Left lung (tissue), 10 donors: Measurements from ENCODE around the gene DENND1A. TPM values are rescaled to one million over a fixed set of nuclear protein-coding genes. Genes with fewer than 3 reads are reported as not detected.

Source experiments
- ATAC-seq: fragments of 200-7000 bp; cut with Tn5 transposase; one replicate; pipeline ENCODE4 v1.9.1; 2020; ENCODE audit warnings: moderate library complexity
- DNase-seq, 4 donors: peaks; one replicate each; pipeline ENCODE4 v3.0.0-alpha.2; 2013 to 2020
- H3K27ac ChIP-seq, 2 donors: fragments of 200-600 bp; sonication (generic) in 1 of 2; one replicate each; pipeline versions ENCODE4 v1.5.0 to v1.8.0; 2020 to 2021
- H3K27me3 ChIP-seq, 2 donors: fragments of 200-600 bp; sonication (generic) in 1 of 2; one replicate each; pipeline versions ENCODE4 v1.5.0 to v1.8.0; 2020 to 2021
- H3K36me3 ChIP-seq, 2 donors: fragments of 200-600 bp; sonication (generic) in 1 of 2; one replicate each; pipeline versions ENCODE4 v1.5.0 to v1.8.0; 2020 to 2021
- H3K4me1 ChIP-seq, 2 donors: fragments of 200-600 bp; one replicate each; pipeline ENCODE4 v1.8.0; 2021
- H3K4me3 ChIP-seq, 2 donors: fragments of 200-600 bp; sonication (generic) in 1 of 2; one replicate each; pipeline versions ENCODE4 v1.5.0 to v1.8.0; 2020 to 2021; ENCODE audit warnings: mild to moderate bottlenecking in 1 of 2
- H3K9me3 ChIP-seq, 2 donors: fragments of 200-600 bp; sonication (generic) in 1 of 2; one replicate each; pipeline versions ENCODE4 v1.5.0 to v1.8.0; 2020 to 2021
- intact Hi-C, 2 donors: fragments of 100-400 bp; cut with DNase I; formaldehyde crosslinking; loops; one replicate each; pipeline versions ENCODE4 v1.11.2 to v1.14.2; 2022
- polyA plus RNA-seq, 6 donors: library from polyadenylated mRNA; unstranded; fragments of 120-200 nt; gene quantifications; one replicate each; pipeline ENCODE4 v1.2.1, GENCODE V29; 2013; ENCODE audit not compliant: insufficient read length in 6 of 6
- total RNA-seq, 2 donors: library from RNA; stranded (reverse); fragmentation: NEBNext Ultra II Directional; extraction: Animal tissue kit (Norgen Biotek cat#: 25700); gene quantifications; one replicate each; pipeline ENCODE4 v1.2.1, GENCODE V29; 2021
- TF ChIP-seq, protein P1 (sequence below), 2 donors: fragments of 200-600 bp; sonication (generic) in 1 of 2; IDR thresholded peaks; one replicate each; pipeline versions ENCODE4 v1.5.0 to v1.8.0; 2021; ENCODE audit warnings: antibody characterized with exemption in 2 of 2
- donor health status: DM: no; HTN: yes; CAD: no.
- donor health status: DM: no; HTN: no; CAD: no.

Gene DENND1A
- total and polyA plus RNA-seq, 8 donors, result 8.3 to 23.2 (median 9.7) TPM

- Histone ChIP-seq H3K36me3 (no peaks in the 10 kb centered on the region), H3K9me3 (no peaks in the 10 kb centered on the region), H3K4me1 (no peaks in the 10 kb centered on the region), H3K4me3 (no peak overlapping the region), H3K27me3 (peaks cover 15 to 75% of the 10 kb centered on the region in 2 donors), H3K27ac (no peak overlapping the region)
- TF ChIP-seq, protein P1, sequence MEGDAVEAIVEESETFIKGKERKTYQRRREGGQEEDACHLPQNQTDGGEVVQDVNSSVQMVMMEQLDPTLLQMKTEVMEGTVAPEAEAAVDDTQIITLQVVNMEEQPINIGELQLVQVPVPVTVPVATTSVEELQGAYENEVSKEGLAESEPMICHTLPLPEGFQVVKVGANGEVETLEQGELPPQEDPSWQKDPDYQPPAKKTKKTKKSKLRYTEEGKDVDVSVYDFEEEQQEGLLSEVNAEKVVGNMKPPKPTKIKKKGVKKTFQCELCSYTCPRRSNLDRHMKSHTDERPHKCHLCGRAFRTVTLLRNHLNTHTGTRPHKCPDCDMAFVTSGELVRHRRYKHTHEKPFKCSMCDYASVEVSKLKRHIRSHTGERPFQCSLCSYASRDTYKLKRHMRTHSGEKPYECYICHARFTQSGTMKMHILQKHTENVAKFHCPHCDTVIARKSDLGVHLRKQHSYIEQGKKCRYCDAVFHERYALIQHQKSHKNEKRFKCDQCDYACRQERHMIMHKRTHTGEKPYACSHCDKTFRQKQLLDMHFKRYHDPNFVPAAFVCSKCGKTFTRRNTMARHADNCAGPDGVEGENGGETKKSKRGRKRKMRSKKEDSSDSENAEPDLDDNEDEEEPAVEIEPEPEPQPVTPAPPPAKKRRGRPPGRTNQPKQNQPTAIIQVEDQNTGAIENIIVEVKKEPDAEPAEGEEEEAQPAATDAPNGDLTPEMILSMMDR (IDR thresholded peaks at IDR 0.05), result no peak
- intact Hi-C loops, result no loop called here
- ATAC-seq, result no peak
- DNase-seq, result peak in 1 of 4 donors; percentile 51
Observed at GRCh38 chr9:123368536-123369153, 561.3 kb downstream of the DENND1A start.

DNA sequence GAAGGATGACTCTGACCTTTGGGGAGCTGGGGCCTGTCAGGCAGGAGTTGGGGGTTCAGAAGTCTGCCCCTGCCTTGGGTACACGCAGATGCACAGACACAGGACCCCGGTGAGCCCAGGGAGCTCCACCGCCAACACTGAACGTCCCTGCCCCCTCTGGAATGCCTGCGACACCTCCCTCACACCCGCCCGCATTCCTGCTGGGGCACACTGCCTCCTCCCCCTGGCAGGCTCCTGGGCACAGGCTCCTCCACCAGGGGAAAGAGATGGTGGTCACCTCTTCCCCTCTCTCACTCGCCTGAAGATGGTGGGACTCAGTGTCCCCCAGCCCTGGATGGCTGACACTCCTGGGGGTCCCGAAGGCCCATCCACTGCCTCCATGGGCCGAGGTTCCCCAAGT, 561.9 kb downstream of the DENND1A start:
- H3K36me3 ChIP-seq, result no peaks in the 10 kb centered on the region
- ATAC-seq (peak; percentile 52), DNase-seq (no peak)
- no peaks in the 10 kb centered on the region for H3K9me3 ChIP-seq
- TF ChIP-seq, protein P1 (IDR thresholded peaks at IDR 0.05), result no peak
- no peak overlapping the region for H3K4me3 ChIP-seq
- H3K4me1 ChIP-seq, result no peaks in the 10 kb centered on the region
- no peak overlapping the region for H3K27ac ChIP-seq
- H3K27me3 ChIP-seq, result peaks cover 9 to 69% of the 10 kb centered on the region in 2 donors
- intact Hi-C loops, result no loop called here

GRCh38 chr9:123365881-123366528, 563.9 kb downstream of the DENND1A start:
- TF ChIP-seq, protein P1 (IDR thresholded peaks at IDR 0.05), result no peak
- Histone ChIP-seq H3K27me3 (peaks cover 0 to 66% of the 10 kb centered on the region in 2 donors), H3K36me3 (no peaks in the 10 kb centered on the region), H3K9me3 (no peaks in the 10 kb centered on the region), H3K4me1 (no peaks in the 10 kb centered on the region), H3K4me3 (no peak overlapping the region), H3K27ac (no peak overlapping the region)
- intact Hi-C loops, result no loop called here
- DNase-seq, result peak in 1 of 4 donors; percentile 76
- ATAC-seq, result no peak

DNA sequence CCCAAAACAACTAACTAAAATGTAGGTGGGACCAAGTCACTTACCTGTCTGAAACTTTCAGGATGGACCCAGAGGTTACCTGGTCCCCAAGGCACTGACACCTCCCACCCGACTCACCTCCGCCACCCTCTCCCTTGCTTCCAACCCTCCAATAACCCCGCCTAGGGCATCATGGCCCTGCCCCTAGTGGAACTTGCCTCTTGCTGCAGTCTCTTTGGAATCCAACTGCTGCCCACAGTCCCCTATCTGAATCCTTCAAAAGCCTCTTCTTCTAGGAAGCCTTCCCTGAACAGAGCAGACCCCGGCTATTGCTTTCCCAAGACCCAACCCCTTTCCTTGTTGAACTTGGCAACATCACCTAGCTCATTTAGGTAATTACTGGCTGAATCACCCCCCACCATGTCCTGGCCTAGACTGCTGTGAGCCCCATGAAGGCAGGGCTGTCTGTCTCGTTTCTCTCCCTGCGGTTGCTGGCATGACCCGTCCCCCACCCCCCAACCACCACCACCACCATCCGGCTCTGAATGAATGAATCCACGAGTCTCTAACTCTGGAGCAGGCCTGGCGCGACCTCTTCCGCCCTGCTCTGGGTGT, 564.5 kb downstream of the DENND1A start:
- H3K27ac ChIP-seq, result no peak overlapping the region
- TF ChIP-seq, protein P1 (IDR thresholded peaks at IDR 0.05), result no peak

GRCh38 chr9:123364241-123364824, 565.6 kb downstream of the DENND1A start:
- no peak overlapping the region for H3K4me3 ChIP-seq
- peaks cover 0 to 52% of the 10 kb centered on the region in 2 donors for H3K27me3 ChIP-seq
- no peaks in the 10 kb centered on the region for H3K9me3 ChIP-seq
- peak; percentile 34 for ATAC-seq
- peak in 2 of 4 donors; percentile 45 to 46 for DNase-seq
- no peak overlapping the region for H3K27ac ChIP-seq
- H3K4me1 ChIP-seq, result no peaks in the 10 kb centered on the region
- TF ChIP-seq, protein P1 (IDR thresholded peaks at IDR 0.05), result no peak
- intact Hi-C loops, result no loop called here
- H3K36me3 ChIP-seq, result no peaks in the 10 kb centered on the region

More for the DNA sequence above, 564.5 kb downstream of the DENND1A start:
- Histone ChIP-seq H3K9me3 (no peaks in the 10 kb centered on the region), H3K4me1 (no peaks in the 10 kb centered on the region), H3K27me3 (peaks cover 0 to 62% of the 10 kb centered on the region in 2 donors), H3K4me3 (no peak overlapping the region), H3K36me3 (no peaks in the 10 kb centered on the region)
- intact Hi-C loops, result no loop called here
- DNase-seq (no peak), ATAC-seq (no peak)
